Activated CD8-positive, alpha-beta T cell treated with anti-CD3 and anti-CD28 coated beads, Interleukin-2, amount 10 ng/mL, durations not matched to agents 7 days and 5 days (primary cell): ENCODE results near the gene MUC5B. TPM values are rescaled to one million over a fixed set of nuclear protein-coding genes. Genes with fewer than 3 reads are reported as not detected.
"Not testable (repeated sequence)": the region's sequence is repeated elsewhere in the genome, so short reads cannot be mapped to it uniquely, and the experiment has no call there.

ENCODE experiments used
- ATAC-seq: fragments of 150-1000 bp; cut with Tn5 transposase; one replicate; pipeline ENCODE4 v1.10.0; 2021; ENCODE audit warnings: moderate library complexity
- CTCF ChIA-PET: fragments of 350-600 bp; sonication (Branson Sonifier 250); formaldehyde crosslinking; loops from one replicate; lab custom pipeline; 2021; ENCODE audit warnings: antibody characterized with exemption; lab: Charles Lee
- POLR2A ChIA-PET: fragments of 350-600 bp; sonication (Branson Sonifier 250); formaldehyde crosslinking; loops from one replicate; lab custom pipeline; 2021; ENCODE audit warnings: antibody characterized with exemption; lab: Charles Lee
- DNase-seq: peaks from one replicate; pipeline ENCODE4 v3.0.0-alpha.2; 2020
- H3K27ac Mint-ChIP-seq: one replicate; pipeline ENCODE4 v1.8.0; 2021; ENCODE audit warnings: mild to moderate bottlenecking, mixed read lengths
- H3K27me3 Mint-ChIP-seq: one replicate; pipeline ENCODE4 v1.8.0; 2021; ENCODE audit warnings: low read depth, mixed read lengths
- H3K36me3 Mint-ChIP-seq: one replicate; pipeline ENCODE4 v1.8.0; 2021; ENCODE audit warnings: low read depth, mixed read lengths
- H3K4me1 Mint-ChIP-seq: one replicate; pipeline ENCODE4 v1.8.0; 2021; ENCODE audit warnings: low read depth, mixed read lengths
- H3K4me3 Mint-ChIP-seq: one replicate; pipeline ENCODE4 v1.8.0; 2021; ENCODE audit warnings: mild to moderate bottlenecking, mixed read lengths
- H3K9me3 Mint-ChIP-seq: one replicate; pipeline ENCODE4 v1.8.0; 2022; ENCODE audit warnings: mixed read lengths; ENCODE audit not compliant: insufficient read depth
- total RNA-seq, 2 experiments: library from RNA; stranded (reverse); gene quantifications; one replicate each; pipeline ENCODE4 v1.2.3, GENCODE V29; 2021

Gene MUC5B
- total RNA-seq, 2 experiments from 2014 or later = not detected

- H3K36me3 Mint-ChIP-seq = no peaks in the 10 kb centered on the region
- DNase-seq (no peak), ATAC-seq (no peak)
- no peaks in the 10 kb centered on the region for H3K9me3 Mint-ChIP-seq
- H3K27me3 Mint-ChIP-seq = no peaks in the 10 kb centered on the region
- H3K27ac Mint-ChIP-seq = no peak overlapping the region
- no peaks in the 10 kb centered on the region for H3K4me1 Mint-ChIP-seq
- ChIA-PET POLR2A (no interaction called here), CTCF (no interaction called here)
- no peak overlapping the region for H3K4me3 Mint-ChIP-seq
Measured at GRCh38 chr11:1235306-1235900, 12.5 kb downstream of the MUC5B start.

GRCh38 chr11:1235901-1236315 is 13.0 kb downstream of the MUC5B start:
- Mint-ChIP-seq H3K4me3 (no peak overlapping the region), H3K9me3 (no peaks in the 10 kb centered on the region), H3K27ac (no peak overlapping the region), H3K36me3 (no peaks in the 10 kb centered on the region), H3K4me1 (no peaks in the 10 kb centered on the region), H3K27me3 (no peaks in the 10 kb centered on the region)
- ChIA-PET POLR2A (no interaction called here), CTCF (no interaction called here)
- DNase-seq = no peak
- no peak for ATAC-seq

GRCh38 chr11:1236316-1237127 is 13.7 kb downstream of the MUC5B start:
- Mint-ChIP-seq H3K27ac (no peak overlapping the region), H3K4me3 (no peak overlapping the region), H3K9me3 (no peaks in the 10 kb centered on the region), H3K4me1 (no peaks in the 10 kb centered on the region), H3K27me3 (no peaks in the 10 kb centered on the region), H3K36me3 (no peaks in the 10 kb centered on the region)
- no peak for DNase-seq
- ATAC-seq = no peak
- CTCF ChIA-PET = no interaction called here
- POLR2A ChIA-PET = no interaction called here

- H3K27me3 Mint-ChIP-seq = no peaks in the 10 kb centered on the region
- ATAC-seq (no peak), DNase-seq (no peak)
- CTCF ChIA-PET = no interaction called here
- no peak overlapping the region for H3K4me3 Mint-ChIP-seq
- H3K36me3 Mint-ChIP-seq = no peaks in the 10 kb centered on the region
- POLR2A ChIA-PET = no interaction called here
- no peak overlapping the region for H3K27ac Mint-ChIP-seq
- H3K4me1 Mint-ChIP-seq = no peaks in the 10 kb centered on the region
- peaks cover 4% of the 10 kb centered on the region for H3K9me3 Mint-ChIP-seq
Measured at GRCh38 chr11:1237128-1237580, 14.3 kb downstream of the MUC5B start.

GRCh38 chr11:1237851-1238250 is 15.0 kb downstream of the MUC5B start:
- no peak overlapping the region for H3K27ac Mint-ChIP-seq
- CTCF ChIA-PET = no interaction called here
- no peaks in the 10 kb centered on the region for H3K4me1 Mint-ChIP-seq
- no peak for DNase-seq
- H3K36me3 Mint-ChIP-seq = no peaks in the 10 kb centered on the region
- H3K27me3 Mint-ChIP-seq = no peaks in the 10 kb centered on the region
- POLR2A ChIA-PET = no interaction called here
- H3K9me3 Mint-ChIP-seq = peaks cover 7% of the 10 kb centered on the region
- H3K4me3 Mint-ChIP-seq = no peak overlapping the region
- no peak for ATAC-seq

GRCh38 chr11:1238767-1239595 is 16.1 kb downstream of the MUC5B start:
- DNase-seq = peak; percentile 28
- Mint-ChIP-seq H3K27me3 (no peaks in the 10 kb centered on the region), H3K9me3 (peaks cover 7% of the 10 kb centered on the region), H3K4me3 (no peak overlapping the region), H3K27ac (no peak overlapping the region), H3K4me1 (no peaks in the 10 kb centered on the region), H3K36me3 (no peaks in the 10 kb centered on the region)
- ChIA-PET CTCF (no interaction called here), POLR2A (no interaction called here)
- no peak for ATAC-seq

DNA sequence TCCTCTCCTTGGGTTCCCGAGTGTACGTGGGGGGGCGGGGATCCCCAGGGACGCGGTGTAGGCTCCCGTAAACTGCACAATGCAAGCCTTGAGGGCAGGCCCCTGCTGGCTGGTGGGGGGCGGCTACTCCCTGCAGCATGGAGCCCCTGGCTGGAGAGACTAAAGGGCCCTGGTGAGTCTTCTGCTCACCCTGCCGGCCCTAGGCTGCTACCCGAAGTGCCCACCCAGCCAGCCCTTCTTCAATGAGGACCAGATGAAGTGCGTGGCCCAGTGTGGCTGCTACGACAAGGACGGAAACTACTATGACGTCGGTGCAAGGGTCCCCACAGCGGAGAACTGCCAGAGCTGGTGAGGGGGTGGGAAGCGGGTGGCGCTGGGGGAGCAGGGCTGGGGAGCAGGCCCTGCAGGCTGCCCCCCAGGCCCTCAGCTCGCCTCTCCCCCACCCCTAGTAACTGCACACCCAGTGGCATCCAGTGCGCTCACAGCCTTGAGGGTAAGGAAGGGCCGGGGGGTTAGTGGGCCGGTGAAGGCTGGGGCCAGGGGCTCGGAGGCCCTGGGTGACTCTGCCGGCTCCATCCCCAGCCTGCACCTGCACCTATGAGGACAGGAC is 16.8 kb downstream of the MUC5B start:
- Mint-ChIP-seq H3K4me3 (no peak overlapping the region), H3K27ac (no peak overlapping the region), H3K36me3 (no peaks in the 10 kb centered on the region), H3K9me3 (peaks cover 7% of the 10 kb centered on the region), H3K4me1 (no peaks in the 10 kb centered on the region), H3K27me3 (no peaks in the 10 kb centered on the region)
- ATAC-seq = no peak
- ChIA-PET CTCF (no interaction called here), POLR2A (no interaction called here)
- no peak for DNase-seq

GRCh38 chr11:1240771-1241170 is 17.9 kb downstream of the MUC5B start:
- Mint-ChIP-seq H3K4me3 (no peak overlapping the region), H3K27me3 (no peaks in the 10 kb centered on the region), H3K27ac (no peak overlapping the region), H3K4me1 (no peaks in the 10 kb centered on the region), H3K36me3 (no peaks in the 10 kb centered on the region), H3K9me3 (peaks cover 7% of the 10 kb centered on the region)
- ChIA-PET CTCF (no interaction called here), POLR2A (no interaction called here)
- DNase-seq (no peak), ATAC-seq (no peak)

DNA sequence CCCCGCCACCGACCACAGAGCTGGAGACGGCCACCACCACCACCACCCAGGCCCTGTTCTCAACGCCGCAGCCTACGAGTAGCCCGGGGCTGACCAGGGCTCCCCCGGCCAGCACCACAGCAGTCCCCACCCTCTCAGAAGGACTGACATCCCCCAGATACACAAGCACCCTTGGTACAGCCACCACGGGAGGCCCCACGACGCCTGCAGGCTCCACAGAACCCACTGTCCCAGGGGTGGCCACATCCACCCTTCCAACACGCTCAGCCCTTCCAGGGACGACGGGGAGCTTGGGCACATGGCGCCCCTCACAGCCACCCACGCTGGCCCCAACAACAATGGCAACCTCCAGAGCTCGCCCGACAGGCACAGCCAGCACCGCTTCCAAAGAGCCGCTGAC is 18.8 kb downstream of the MUC5B start:
- Mint-ChIP-seq H3K9me3 (peaks cover 7% of the 10 kb centered on the region), H3K4me3 (no peak overlapping the region), H3K36me3 (no peaks in the 10 kb centered on the region), H3K4me1 (no peaks in the 10 kb centered on the region), H3K27me3 (no peaks in the 10 kb centered on the region), H3K27ac (no peak overlapping the region)
- no peak for ATAC-seq
- POLR2A ChIA-PET = no interaction called here
- CTCF ChIA-PET = no interaction called here
- DNase-seq = no peak

DNA sequence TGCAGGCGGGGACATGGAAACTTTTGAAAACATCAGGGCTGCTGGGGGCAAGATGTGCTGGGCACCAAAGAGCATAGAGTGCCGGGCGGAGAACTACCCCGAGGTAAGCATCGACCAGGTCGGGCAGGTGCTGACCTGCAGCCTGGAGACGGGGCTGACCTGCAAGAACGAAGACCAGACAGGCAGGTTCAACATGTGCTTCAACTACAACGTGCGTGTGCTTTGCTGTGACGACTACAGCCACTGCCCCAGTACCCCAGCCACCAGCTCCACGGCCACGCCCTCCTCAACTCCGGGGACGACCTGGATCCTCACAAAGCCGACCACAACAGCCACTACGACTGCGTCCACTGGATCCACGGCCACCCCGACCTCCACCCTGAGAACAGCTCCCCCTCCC is 19.4 kb downstream of the MUC5B start:
- ChIA-PET CTCF (no interaction called here), POLR2A (no interaction called here)
- Mint-ChIP-seq H3K36me3 (no peaks in the 10 kb centered on the region), H3K9me3 (peaks cover 7% of the 10 kb centered on the region), H3K4me3 (no peak overlapping the region), H3K27me3 (no peaks in the 10 kb centered on the region), H3K27ac (no peak overlapping the region), H3K4me1 (no peaks in the 10 kb centered on the region)
- no peak for DNase-seq
- no peak for ATAC-seq

- H3K27me3 Mint-ChIP-seq, CTCF ChIA-PET, ATAC-seq: not testable (repeated sequence)
Measured at GRCh38 chr11:1242751-1243150, 19.9 kb downstream of the MUC5B start.

GRCh38 chr11:1243521-1243920 is 20.7 kb downstream of the MUC5B start:
- H3K27ac Mint-ChIP-seq, H3K36me3 Mint-ChIP-seq, H3K27me3 Mint-ChIP-seq, H3K9me3 Mint-ChIP-seq, H3K4me3 Mint-ChIP-seq, ATAC-seq, DNase-seq, POLR2A ChIA-PET, H3K4me1 Mint-ChIP-seq, CTCF ChIA-PET: not testable (repeated sequence)

More at GRCh38 chr11:1242751-1243150, 19.9 kb downstream of the MUC5B start:
- H3K27ac Mint-ChIP-seq, H3K9me3 Mint-ChIP-seq, H3K36me3 Mint-ChIP-seq, POLR2A ChIA-PET, H3K4me3 Mint-ChIP-seq, H3K4me1 Mint-ChIP-seq, DNase-seq: not testable (repeated sequence)
